ENCODE measurements around the gene RRAGD.
A peak's percentile ranks its signal among the peaks of the same experiment; 100 is the strongest.

Gene RRAGD

DNA sequence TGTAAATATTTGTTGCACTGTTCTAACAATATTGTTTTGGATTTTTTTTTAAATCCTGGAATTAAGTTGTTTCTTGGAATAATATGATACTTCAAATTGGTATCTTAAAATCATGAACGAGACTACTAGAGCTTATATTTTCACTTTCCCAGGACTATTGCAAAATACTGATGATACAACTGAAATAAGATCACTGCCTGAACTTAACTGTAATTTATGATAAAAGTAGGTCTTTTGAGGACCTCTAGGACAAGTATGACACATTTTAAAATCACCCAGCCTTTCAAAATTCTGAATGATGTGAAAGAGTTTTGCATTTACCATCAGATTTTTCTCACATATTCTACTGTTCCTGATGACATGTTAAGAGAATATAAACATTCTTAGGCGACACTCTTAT lies 50.9 kb downstream of the RRAGD start:
- Histone ChIP-seq H2AFZ (ENCODE audit: low read depth, low read length) (no peak overlapping the region), H2BK120ac (ENCODE audit: low read depth, low read length) (no peak overlapping the region), H3K18ac (ENCODE audit: low read depth in 1 of 2, low read length in 2 of 2) (no peak overlapping the region), H3K9me3 (ENCODE audit: control insufficient read depth, low read length) (no peaks in the 10 kb centered on the region), H3K23ac (ENCODE audit: low read length in 2 of 2) (no peak overlapping the region), H2BK15ac (ENCODE audit: low read depth, poor library complexity, severe bottlenecking) (no peak overlapping the region), H4K91ac (ENCODE audit: low read length) (no peak overlapping the region), H3K14ac (ENCODE audit: low read length in 2 of 2) (no peak overlapping the region), H3K9ac (ENCODE audit: low read length) (peak overlapping the region; percentile 9), H3K4me1 (ENCODE audit: control insufficient read depth, insufficient read depth, low read depth, low read length) (no peaks in the 10 kb centered on the region), H2BK5ac (ENCODE audit: low read depth, low read length, poor library complexity, severe bottlenecking) (no peak overlapping the region), H3K27ac (ENCODE audit: low read length, poor library complexity, severe bottlenecking) (no peak overlapping the region), H2BK12ac (ENCODE audit: low read length in 2 of 2) (no peak overlapping the region), H3K36me3 (ENCODE audit: control insufficient read depth in 1 of 2, insufficient read depth in 2 of 2, low read depth in 1 of 2, low read length in 2 of 2) (no peaks in the 10 kb centered on the region), H3K4ac (ENCODE audit: low read depth in 1 of 2, low read length in 2 of 2) (no peak overlapping the region), H3K79me1 (replicated peaks; ENCODE audit: low read length, poor library complexity, severe bottlenecking) (no peaks in the 10 kb centered on the region), H3K27me3 (ENCODE audit: control insufficient read depth in 1 of 2, insufficient read depth in 1 of 2, low read length in 2 of 2) (no peaks in the 10 kb centered on the region), H4K8ac (ENCODE audit: low read length) (no peak overlapping the region), H2AK5ac (ENCODE audit: low read length, severe bottlenecking) (no peak overlapping the region), H3K4me2 (ENCODE audit: low read length, poor library complexity, severe bottlenecking) (no peak overlapping the region), H3K4me3 (ENCODE audit: insufficient read depth in 1 of 2, low read depth in 1 of 2, low read length in 2 of 2) (no peak overlapping the region)
- no peak for DNase-seq
- WGBS = 100% methylated on average over 1 of the region's 2 CpGs

- Histone ChIP-seq H2AFZ (ENCODE audit: low read depth, low read length) (no peak overlapping the region), H2BK15ac (ENCODE audit: low read depth, poor library complexity, severe bottlenecking) (no peak overlapping the region), H4K8ac (ENCODE audit: low read length) (no peak overlapping the region), H3K9me3 (ENCODE audit: control insufficient read depth, low read length) (no peaks in the 10 kb centered on the region), H3K79me1 (replicated peaks; ENCODE audit: low read length, poor library complexity, severe bottlenecking) (no peaks in the 10 kb centered on the region), H2BK12ac (ENCODE audit: low read length in 2 of 2) (no peak overlapping the region), H3K14ac (ENCODE audit: low read length in 2 of 2) (no peak overlapping the region), H4K91ac (ENCODE audit: low read length) (no peak overlapping the region), H3K27ac (ENCODE audit: low read length, poor library complexity, severe bottlenecking) (no peak overlapping the region), H3K4me3 (ENCODE audit: insufficient read depth in 1 of 2, low read depth in 1 of 2, low read length in 2 of 2) (no peak overlapping the region), H3K23ac (ENCODE audit: low read length in 2 of 2) (no peak overlapping the region), H3K4me1 (ENCODE audit: control insufficient read depth, insufficient read depth, low read depth, low read length) (no peaks in the 10 kb centered on the region), H2BK5ac (ENCODE audit: low read depth, low read length, poor library complexity, severe bottlenecking) (no peak overlapping the region), H3K4me2 (ENCODE audit: low read length, poor library complexity, severe bottlenecking) (no peak overlapping the region), H2BK120ac (ENCODE audit: low read depth, low read length) (no peak overlapping the region), H3K9ac (ENCODE audit: low read length) (peak overlapping the region; percentile 9), H3K27me3 (ENCODE audit: control insufficient read depth in 1 of 2, insufficient read depth in 1 of 2, low read length in 2 of 2) (no peaks in the 10 kb centered on the region), H3K36me3 (ENCODE audit: control insufficient read depth in 1 of 2, insufficient read depth in 2 of 2, low read depth in 1 of 2, low read length in 2 of 2) (no peaks in the 10 kb centered on the region), H3K18ac (ENCODE audit: low read depth in 1 of 2, low read length in 2 of 2) (no peak overlapping the region), H3K4ac (ENCODE audit: low read depth in 1 of 2, low read length in 2 of 2) (no peak overlapping the region), H2AK5ac (ENCODE audit: low read length, severe bottlenecking) (no peak overlapping the region)
- peak; percentile 71 for DNase-seq
- 95% methylated on average over 2 of the region's 2 CpGs for WGBS
Observed at GRCh38 chr6:89360415-89360999, 51.6 kb downstream of the RRAGD start.

- Histone ChIP-seq H3K36me3 (ENCODE audit: control insufficient read depth in 1 of 2, insufficient read depth in 2 of 2, low read depth in 1 of 2, low read length in 2 of 2) (no peaks in the 10 kb centered on the region), H3K9ac (ENCODE audit: low read length) (no peak overlapping the region), H3K27ac (ENCODE audit: low read length, poor library complexity, severe bottlenecking) (no peak overlapping the region), H3K23ac (ENCODE audit: low read length in 2 of 2) (no peak overlapping the region), H2BK15ac (ENCODE audit: low read depth, poor library complexity, severe bottlenecking) (no peak overlapping the region), H3K4me3 (ENCODE audit: insufficient read depth in 1 of 2, low read depth in 1 of 2, low read length in 2 of 2) (no peak overlapping the region), H3K4me1 (ENCODE audit: control insufficient read depth, insufficient read depth, low read depth, low read length) (no peaks in the 10 kb centered on the region), H3K14ac (ENCODE audit: low read length in 2 of 2) (no peak overlapping the region), H4K91ac (ENCODE audit: low read length) (no peak overlapping the region), H2AK5ac (ENCODE audit: low read length, severe bottlenecking) (no peak overlapping the region), H3K18ac (ENCODE audit: low read depth in 1 of 2, low read length in 2 of 2) (no peak overlapping the region), H2BK12ac (ENCODE audit: low read length in 2 of 2) (no peak overlapping the region), H3K4ac (ENCODE audit: low read depth in 1 of 2, low read length in 2 of 2) (no peak overlapping the region), H3K4me2 (ENCODE audit: low read length, poor library complexity, severe bottlenecking) (no peak overlapping the region), H3K27me3 (ENCODE audit: control insufficient read depth in 1 of 2, insufficient read depth in 1 of 2, low read length in 2 of 2) (no peaks in the 10 kb centered on the region), H3K79me1 (replicated peaks; ENCODE audit: low read length, poor library complexity, severe bottlenecking) (no peaks in the 10 kb centered on the region), H2BK5ac (ENCODE audit: low read depth, low read length, poor library complexity, severe bottlenecking) (no peak overlapping the region), H2AFZ (ENCODE audit: low read depth, low read length) (no peak overlapping the region), H4K8ac (ENCODE audit: low read length) (no peak overlapping the region), H2BK120ac (ENCODE audit: low read depth, low read length) (no peak overlapping the region), H3K9me3 (ENCODE audit: control insufficient read depth, low read length) (no peaks in the 10 kb centered on the region)
- 26% methylated on average over 1 of the region's 1 CpG for WGBS
- DNase-seq = no peak
Observed at GRCh38 chr6:89359561-89359960, 52.5 kb downstream of the RRAGD start.

GRCh38 chr6:89357390-89357789 lies 54.7 kb downstream of the RRAGD start:
- Histone ChIP-seq H3K9me3 (ENCODE audit: control insufficient read depth, low read length) (no peaks in the 10 kb centered on the region), H3K23ac (ENCODE audit: low read length in 2 of 2) (no peak overlapping the region), H3K18ac (ENCODE audit: low read depth in 1 of 2, low read length in 2 of 2) (no peak overlapping the region), H3K27me3 (ENCODE audit: control insufficient read depth in 1 of 2, insufficient read depth in 1 of 2, low read length in 2 of 2) (no peaks in the 10 kb centered on the region), H2BK15ac (ENCODE audit: low read depth, poor library complexity, severe bottlenecking) (no peak overlapping the region), H4K8ac (ENCODE audit: low read length) (no peak overlapping the region), H3K4ac (ENCODE audit: low read depth in 1 of 2, low read length in 2 of 2) (no peak overlapping the region), H2BK120ac (ENCODE audit: low read depth, low read length) (no peak overlapping the region), H3K14ac (ENCODE audit: low read length in 2 of 2) (no peak overlapping the region), H3K79me1 (replicated peaks; ENCODE audit: low read length, poor library complexity, severe bottlenecking) (no peaks in the 10 kb centered on the region), H2BK5ac (ENCODE audit: low read depth, low read length, poor library complexity, severe bottlenecking) (peak overlapping the region; percentile 31), H3K4me2 (ENCODE audit: low read length, poor library complexity, severe bottlenecking) (no peak overlapping the region), H3K9ac (ENCODE audit: low read length) (no peak overlapping the region), H3K36me3 (ENCODE audit: control insufficient read depth in 1 of 2, insufficient read depth in 2 of 2, low read depth in 1 of 2, low read length in 2 of 2) (no peaks in the 10 kb centered on the region), H3K4me1 (ENCODE audit: control insufficient read depth, insufficient read depth, low read depth, low read length) (peaks cover 3% of the 10 kb centered on the region), H4K91ac (ENCODE audit: low read length) (no peak overlapping the region), H2BK12ac (ENCODE audit: low read length in 2 of 2) (no peak overlapping the region), H2AK5ac (ENCODE audit: low read length, severe bottlenecking) (no peak overlapping the region), H3K4me3 (ENCODE audit: insufficient read depth in 1 of 2, low read depth in 1 of 2, low read length in 2 of 2) (no peak overlapping the region), H2AFZ (ENCODE audit: low read depth, low read length) (no peak overlapping the region), H3K27ac (ENCODE audit: low read length, poor library complexity, severe bottlenecking) (no peak overlapping the region)
- no peak for DNase-seq
- 84% methylated on average over 3 of the region's 3 CpGs for WGBS

Data from mesenchymal stem cell (in vitro differentiated cells and primary cell).